T-helper 2 cell treated with Interferon-gamma antibody and Interleukin-4, amounts not matched to agents 5 μg/mL and 100 μg/mL, for 36 hours (primary cell): ENCODE measurements around the gene KCNH4.
A peak's percentile ranks its signal among the peaks of the same experiment; 100 is the strongest.
"Not testable (repeated sequence)": the region's sequence is repeated elsewhere in the genome, so short reads cannot be mapped to it uniquely, and the experiment has no call there.

Experiments used
- DNase-seq: peaks from one replicate; pipeline ENCODE4 v3.0.0; 2021; ENCODE audit warnings: low spot score
- H3K27ac Mint-ChIP-seq: one replicate; pipeline ENCODE4 v1.8.0; 2021; ENCODE audit warnings: mild to moderate bottlenecking, mixed read lengths
- H3K27me3 Mint-ChIP-seq: one replicate; pipeline ENCODE4 v1.8.0; 2021; ENCODE audit warnings: low read depth, mixed read lengths
- H3K36me3 Mint-ChIP-seq: one replicate; pipeline ENCODE4 v1.8.0; 2021; ENCODE audit warnings: low read depth, mixed read lengths
- H3K4me1 Mint-ChIP-seq: one replicate; pipeline ENCODE4 v1.8.0; 2021; ENCODE audit warnings: low read depth, mixed read lengths
- H3K4me3 Mint-ChIP-seq: one replicate; pipeline ENCODE4 v1.8.0; 2022; ENCODE audit warnings: mild to moderate bottlenecking, moderate library complexity, mixed read lengths
- H3K9me3 Mint-ChIP-seq: one replicate; pipeline ENCODE4 v1.8.0; 2021; ENCODE audit warnings: mixed read lengths

KCNH4 gene

DNA sequence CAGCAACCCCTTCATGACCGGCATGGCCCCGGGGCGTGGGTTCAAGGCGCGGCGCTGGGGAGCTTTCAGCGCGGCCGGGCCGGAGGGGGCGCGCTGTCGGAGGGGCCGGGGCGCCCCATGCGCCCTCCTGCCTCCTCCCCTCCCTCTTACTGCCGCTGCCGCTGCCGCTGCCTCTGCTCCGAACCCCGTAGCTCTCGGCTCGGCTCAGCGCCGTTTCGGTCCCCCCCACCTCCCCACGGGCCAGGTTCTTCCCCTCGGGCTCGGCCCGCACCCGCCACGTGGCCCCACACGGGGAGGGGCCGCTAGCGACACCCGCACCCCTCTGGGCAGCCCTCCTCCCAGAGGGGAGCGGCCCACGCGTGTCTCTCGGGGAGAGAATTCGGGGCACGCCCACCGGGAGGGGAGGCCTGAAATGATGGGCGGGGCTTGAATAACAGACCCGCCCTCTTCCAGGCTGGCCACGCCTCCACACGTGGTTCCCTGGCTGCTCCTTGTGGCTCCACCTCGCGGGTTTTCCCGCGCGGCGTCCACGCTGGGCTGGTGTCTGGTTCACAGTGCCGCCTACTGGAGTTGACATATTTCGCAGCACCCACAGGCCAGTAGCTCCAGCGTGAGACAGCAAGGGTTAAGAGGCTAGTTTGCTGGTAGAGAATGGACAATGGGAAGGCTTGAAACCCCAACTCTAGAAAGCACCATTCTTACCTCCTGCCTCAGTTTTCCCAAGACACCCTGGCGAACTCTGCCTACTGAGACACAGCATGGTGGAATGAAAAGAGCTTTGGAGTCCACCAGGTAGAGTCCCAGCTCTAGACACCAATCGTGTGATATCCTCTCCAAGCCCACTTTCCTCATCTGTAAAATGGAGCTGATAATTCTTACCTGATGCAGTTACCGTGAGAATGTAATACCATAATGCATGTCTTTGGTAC is at the start of gene KCNH4:
KCNH4 (minus strand) TSS at position 221 of the 929 bp plus-strand sequence; CDS start at position 24, 197 bp downstream.
- no peaks in the 10 kb centered on the region for H3K36me3 Mint-ChIP-seq
- H3K27ac Mint-ChIP-seq: no peak within 1 kb of the TSS
- H3K9me3 Mint-ChIP-seq: no peaks in the 10 kb centered on the region

GRCh38 chr17:42230225-42230624 is 49.3 kb upstream of the KCNH4 start:
- Mint-ChIP-seq H3K27me3 (no peaks in the 10 kb centered on the region), H3K27ac (no peak overlapping the region), H3K36me3 (peaks cover 32% of the 10 kb centered on the region), H3K9me3 (no peaks in the 10 kb centered on the region), H3K4me3 (no peak overlapping the region), H3K4me1 (peaks cover 8% of the 10 kb centered on the region)
- no peak for DNase-seq

More for the DNA sequence above, at the start of gene KCNH4:
- peaks cover 41% of the 10 kb centered on the region for H3K27me3 Mint-ChIP-seq
- H3K4me3 Mint-ChIP-seq: peak within 1 kb of the TSS; percentile 48
- DNase-seq: peak; percentile 85
- H3K4me1 Mint-ChIP-seq: peaks cover 34% of the 10 kb centered on the region

DNA sequence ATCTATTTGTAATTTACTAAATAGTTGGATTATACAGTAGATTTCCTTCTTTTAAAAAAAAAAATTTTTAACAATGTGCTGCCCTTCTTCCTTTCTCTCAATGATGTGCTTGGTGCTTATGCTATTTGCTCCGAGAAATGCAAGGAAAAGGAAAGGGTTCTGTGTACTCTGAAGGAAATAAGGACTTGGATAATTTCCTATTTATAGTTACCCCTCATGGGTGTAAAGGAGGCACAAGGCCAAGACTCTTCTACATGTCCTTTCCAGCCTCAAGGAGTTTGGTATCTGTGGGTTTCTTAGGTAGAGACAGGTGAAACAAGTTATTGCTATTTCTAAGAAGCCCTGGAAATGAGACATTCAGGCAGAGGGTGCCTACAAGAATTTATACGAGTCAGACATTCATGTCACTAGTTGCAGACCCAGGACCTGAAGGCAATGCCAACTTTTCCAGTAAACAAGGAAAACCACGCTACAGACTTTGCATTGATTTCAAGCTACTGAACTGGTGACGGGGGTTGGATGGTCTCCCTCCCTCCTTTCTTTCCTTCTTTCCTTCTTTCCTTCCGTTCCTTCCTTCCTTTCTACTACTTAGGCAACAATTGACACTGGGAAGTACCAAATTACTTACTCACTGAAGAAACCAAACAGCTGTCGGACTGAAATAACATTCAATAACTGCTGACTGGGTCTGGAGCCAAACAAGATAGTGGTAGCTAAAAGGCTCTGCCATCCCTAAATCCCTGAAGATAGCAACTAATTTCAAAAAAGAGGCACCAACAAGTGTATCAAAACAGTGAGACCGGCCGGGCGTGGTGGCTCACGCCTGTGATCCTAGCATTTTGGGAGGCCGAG is 47.1 kb upstream of the KCNH4 start:
- Mint-ChIP-seq H3K36me3 (peaks cover 43% of the 10 kb centered on the region), H3K27ac (peak overlapping the region; percentile 1), H3K4me3 (no peak overlapping the region), H3K4me1 (peaks cover 5% of the 10 kb centered on the region), H3K27me3 (no peaks in the 10 kb centered on the region), H3K9me3 (no peaks in the 10 kb centered on the region)
- DNase-seq: no peak

DNA sequence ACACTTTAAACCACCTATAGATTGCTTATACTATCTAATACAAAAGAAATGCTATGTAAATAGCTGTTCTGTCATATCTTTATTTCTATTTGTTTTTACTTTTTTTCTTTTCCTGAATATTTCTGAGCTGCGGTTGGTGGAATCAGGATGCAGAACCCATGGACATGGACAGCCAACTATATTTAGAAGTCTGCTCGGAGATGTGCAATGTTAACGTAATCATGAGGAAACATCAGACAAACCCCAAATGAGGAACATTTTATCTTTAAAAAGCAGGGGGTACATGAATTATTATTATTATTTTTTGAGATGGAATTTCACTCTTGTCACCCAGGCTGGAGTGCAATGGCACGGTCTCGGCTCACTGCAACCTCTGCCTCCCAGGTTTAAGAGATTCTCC is 44.7 kb upstream of the KCNH4 start:
- no peak overlapping the region for H3K27ac Mint-ChIP-seq
- peaks cover 47% of the 10 kb centered on the region for H3K36me3 Mint-ChIP-seq
- DNase-seq: no peak
- H3K9me3 Mint-ChIP-seq: no peaks in the 10 kb centered on the region
- peaks cover 7% of the 10 kb centered on the region for H3K4me1 Mint-ChIP-seq
- H3K27me3 Mint-ChIP-seq: no peaks in the 10 kb centered on the region
- no peak overlapping the region for H3K4me3 Mint-ChIP-seq

GRCh38 chr17:42224651-42225050 is 43.7 kb upstream of the KCNH4 start:
- H3K27me3 Mint-ChIP-seq: no peaks in the 10 kb centered on the region
- H3K9me3 Mint-ChIP-seq: no peaks in the 10 kb centered on the region
- DNase-seq: no peak
- H3K27ac Mint-ChIP-seq: no peak overlapping the region
- H3K4me3 Mint-ChIP-seq: no peak overlapping the region
- H3K36me3 Mint-ChIP-seq: peaks cover 40% of the 10 kb centered on the region
- H3K4me1 Mint-ChIP-seq: peaks cover 7% of the 10 kb centered on the region

GRCh38 chr17:42221886-42222745 is 41.2 kb upstream of the KCNH4 start:
- peak; percentile 40 for DNase-seq
- H3K27ac Mint-ChIP-seq: peak overlapping the region; percentile 32
- H3K4me1 Mint-ChIP-seq: peaks cover 5% of the 10 kb centered on the region
- no peak overlapping the region for H3K4me3 Mint-ChIP-seq
- H3K9me3 Mint-ChIP-seq: no peaks in the 10 kb centered on the region
- peaks cover 39% of the 10 kb centered on the region for H3K36me3 Mint-ChIP-seq
- no peaks in the 10 kb centered on the region for H3K27me3 Mint-ChIP-seq

DNA sequence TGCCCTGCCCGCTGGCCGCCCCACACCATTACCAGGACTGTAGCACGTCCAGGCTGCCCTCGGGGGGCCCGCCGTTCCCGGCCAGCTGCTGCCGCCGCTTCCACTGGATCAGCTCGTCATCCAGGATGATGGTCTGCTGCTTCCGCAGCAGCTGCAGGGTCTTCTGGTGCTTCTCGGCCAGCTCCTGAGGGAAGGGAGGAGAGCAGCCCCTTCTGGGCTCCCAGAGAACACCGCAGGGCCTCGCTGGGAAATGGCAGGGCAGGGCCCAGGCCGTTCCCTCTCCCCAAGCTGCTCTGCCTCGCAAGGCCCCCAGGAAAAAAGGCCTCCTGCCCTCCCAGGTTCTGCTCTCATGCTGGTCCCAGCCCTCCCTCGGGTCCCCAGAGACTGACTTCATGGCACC is 38.3 kb upstream of the KCNH4 start:
- H3K27me3 Mint-ChIP-seq, H3K4me3 Mint-ChIP-seq, H3K27ac Mint-ChIP-seq, DNase-seq, H3K9me3 Mint-ChIP-seq: not testable (repeated sequence)
- peaks cover 47% of the 10 kb centered on the region for H3K36me3 Mint-ChIP-seq
- peaks cover 11% of the 10 kb centered on the region for H3K4me1 Mint-ChIP-seq

DNA sequence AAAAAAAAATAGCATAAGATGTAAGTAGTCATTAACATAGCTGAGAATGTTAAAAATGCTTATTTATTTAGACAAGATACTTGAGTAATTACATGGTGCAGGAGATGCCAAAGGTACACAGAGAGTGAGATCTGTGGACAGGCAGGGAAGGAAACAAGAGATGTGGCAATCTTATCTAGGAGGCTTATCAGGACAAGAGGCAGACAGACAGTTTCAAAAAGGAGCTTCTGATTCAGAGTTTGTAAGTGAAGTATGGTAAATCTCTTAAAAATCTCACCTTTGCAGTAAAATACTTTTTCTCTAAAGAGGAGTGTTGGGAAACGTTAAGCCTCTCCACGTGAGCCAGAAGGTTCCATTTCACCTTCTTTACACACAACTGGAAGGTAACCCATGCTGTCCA is 33.2 kb upstream of the KCNH4 start:
- H3K27me3 Mint-ChIP-seq: no peaks in the 10 kb centered on the region
- no peak overlapping the region for H3K27ac Mint-ChIP-seq
- peaks cover 63% of the 10 kb centered on the region for H3K36me3 Mint-ChIP-seq
- H3K9me3 Mint-ChIP-seq: no peaks in the 10 kb centered on the region
- H3K4me3 Mint-ChIP-seq: no peak overlapping the region
- H3K4me1 Mint-ChIP-seq: peaks cover 11% of the 10 kb centered on the region
- no peak for DNase-seq

- no peak for DNase-seq
- no peaks in the 10 kb centered on the region for H3K9me3 Mint-ChIP-seq
- no peak overlapping the region for H3K4me3 Mint-ChIP-seq
- no peaks in the 10 kb centered on the region for H3K27me3 Mint-ChIP-seq
- peaks cover 61% of the 10 kb centered on the region for H3K36me3 Mint-ChIP-seq
- peaks cover 11% of the 10 kb centered on the region for H3K4me1 Mint-ChIP-seq
- no peak overlapping the region for H3K27ac Mint-ChIP-seq
Observed at GRCh38 chr17:42212382-42212781, 31.4 kb upstream of the KCNH4 start.

DNA sequence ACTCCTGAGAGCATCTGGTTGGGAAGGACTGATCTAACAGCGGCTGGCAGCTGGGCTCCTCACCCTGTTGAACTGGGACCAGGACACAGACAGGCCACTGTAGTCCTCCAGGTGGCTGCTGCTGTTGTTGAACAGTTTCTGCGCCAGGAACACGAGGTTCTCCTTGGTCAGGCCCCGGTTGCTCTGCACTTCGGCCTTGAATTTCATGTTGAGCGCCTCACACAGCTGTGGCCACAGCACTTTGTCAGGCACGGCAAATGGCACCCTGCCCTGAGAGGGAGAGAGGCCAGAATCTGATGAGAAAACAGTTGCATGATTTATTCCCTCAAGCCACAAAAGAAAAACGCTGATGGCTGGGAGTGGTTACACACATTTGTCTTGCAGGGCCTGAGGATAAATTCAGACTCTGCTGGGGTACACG is 31.0 kb upstream of the KCNH4 start:
- peaks cover 59% of the 10 kb centered on the region for H3K36me3 Mint-ChIP-seq
- H3K9me3 Mint-ChIP-seq, H3K4me1 Mint-ChIP-seq, H3K27ac Mint-ChIP-seq, H3K4me3 Mint-ChIP-seq, H3K27me3 Mint-ChIP-seq, DNase-seq: not testable (repeated sequence)

GRCh38 chr17:42210046-42210445 is 29.1 kb upstream of the KCNH4 start:
- Mint-ChIP-seq H3K4me1 (peaks cover 9% of the 10 kb centered on the region), H3K27me3 (no peaks in the 10 kb centered on the region), H3K36me3 (peaks cover 49% of the 10 kb centered on the region), H3K27ac (no peak overlapping the region), H3K4me3 (no peak overlapping the region), H3K9me3 (no peaks in the 10 kb centered on the region)
- DNase-seq: no peak

DNA sequence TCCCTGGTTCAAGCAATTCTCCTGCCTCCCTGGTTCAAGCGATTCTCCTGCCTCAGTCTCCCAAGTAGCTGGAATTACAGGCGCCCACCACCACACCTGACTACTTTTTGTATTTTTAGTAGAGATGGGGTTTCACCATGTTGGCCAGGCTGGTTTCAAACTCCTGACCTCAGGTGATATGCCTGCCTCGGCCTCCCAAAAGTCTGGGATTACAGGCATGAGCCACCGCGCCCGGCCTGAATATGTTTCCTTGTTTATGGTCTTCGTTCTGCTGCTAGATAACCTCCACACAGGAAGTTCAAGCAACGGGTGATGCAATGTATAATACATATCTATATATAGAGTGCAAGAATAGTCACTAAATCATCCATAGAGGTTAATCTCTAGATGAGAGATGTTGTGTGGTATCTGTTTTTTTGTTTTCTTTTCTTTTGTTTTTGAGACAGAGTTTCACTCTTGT is 25.2 kb upstream of the KCNH4 start:
- H3K4me1 Mint-ChIP-seq, H3K9me3 Mint-ChIP-seq, H3K27ac Mint-ChIP-seq, H3K27me3 Mint-ChIP-seq, H3K4me3 Mint-ChIP-seq, DNase-seq: not testable (repeated sequence)
- H3K36me3 Mint-ChIP-seq: peaks cover 60% of the 10 kb centered on the region

GRCh38 chr17:42203354-42203753 is 22.4 kb upstream of the KCNH4 start:
- H3K27me3 Mint-ChIP-seq: no peaks in the 10 kb centered on the region
- no peak for DNase-seq
- H3K4me3 Mint-ChIP-seq: no peak overlapping the region
- no peaks in the 10 kb centered on the region for H3K4me1 Mint-ChIP-seq
- H3K27ac Mint-ChIP-seq: no peak overlapping the region
- H3K36me3 Mint-ChIP-seq: peaks cover 52% of the 10 kb centered on the region
- H3K9me3 Mint-ChIP-seq: no peaks in the 10 kb centered on the region
